H1 (cell line): ENCODE results near the gene POMT2. TPM values are rescaled to one million over a fixed set of nuclear protein-coding genes. Genes with fewer than 3 reads are reported as not detected.

Experiments
- CTCF ChIA-PET: fragments of 300-600 bp; sonication (Branson Sonifier 250); formaldehyde crosslinking; loops from one replicate; lab custom pipeline; 2021; ENCODE audit not compliant: partially characterized antibody; lab: Charles Lee
- POLR2A ChIA-PET: fragments of 300-600 bp; sonication (Branson Sonifier 250); formaldehyde crosslinking; loops from one replicate; lab custom pipeline; 2021; ENCODE audit warnings: inconsistent platforms; ENCODE audit not compliant: partially characterized antibody; lab: Charles Lee
- DNase-seq, 2 experiments: peaks; one replicate each; pipeline versions ENCODE4 v3.0.0 to v3.0.0-alpha.2; 2010 to 2022; ENCODE audit warnings: low spot score in 2 of 2, low read depth in 1 of 2, mixed read lengths in 1 of 2
- FAIRE-seq: peaks from 2 replicates; lab custom pipeline; 2011; peaks lifted over from hg19 to GRCh38; lab: Jason Lieb, UNC
- H2AFZ ChIP-seq: 2 replicates; pipeline ENCODE4 v1.8.1; 2012; ENCODE audit warnings: low read length, inconsistent platforms
- H2AK5ac ChIP-seq: 2 replicates; pipeline ENCODE4 v1.6.1; 2013; ENCODE audit warnings: low read depth, low read length
- H2BK120ac ChIP-seq: replicated peaks from 2 replicates; pipeline ENCODE3; 2013; ENCODE audit warnings: low read depth, low read length, inconsistent platforms
- H2BK12ac ChIP-seq: 2 replicates; pipeline ENCODE4 v1.6.1; 2013; ENCODE audit warnings: low read depth, low read length
- H2BK15ac ChIP-seq: 2 replicates; pipeline ENCODE4 v1.6.1; 2013; ENCODE audit warnings: low read length
- H2BK20ac ChIP-seq: 2 replicates; pipeline ENCODE4 v1.6.1; 2013; ENCODE audit warnings: low read length
- H2BK5ac ChIP-seq: 2 replicates; pipeline ENCODE4 v1.6.1; 2013; ENCODE audit warnings: low read depth, low read length
- H3K14ac ChIP-seq: 2 replicates; pipeline ENCODE4 v1.6.1; 2013; ENCODE audit warnings: inconsistent platforms; ENCODE audit not compliant: insufficient read length
- H3K18ac ChIP-seq: 2 replicates; pipeline ENCODE4 v1.6.1; 2013; ENCODE audit warnings: low read length; ENCODE audit errors: extremely low read depth
- H3K23ac ChIP-seq: 2 replicates; pipeline ENCODE4 v1.6.1; 2013; ENCODE audit warnings: inconsistent platforms; ENCODE audit not compliant: insufficient read length
- H3K23me2 ChIP-seq: 2 replicates; pipeline ENCODE4 v1.6.1; 2013; ENCODE audit warnings: low read depth, low read length
- H3K27ac ChIP-seq: 2 replicates; pipeline ENCODE4 v1.6.1; 2011; ENCODE audit warnings: low read depth, low read length, inconsistent platforms
- H3K27me3 ChIP-seq, 4 experiments: replicated peaks in 1 of 4; 1 replicate in 1 of 4; 2 replicates in 3 of 4; pipeline versions ENCODE4 v1.6.1 to v1.8.1; 2011 to 2013; ENCODE audit warnings: low read length in 3 of 4, mild to moderate bottlenecking in 3 of 4, inconsistent platforms in 2 of 4, mixed read lengths in 2 of 4, moderate library complexity in 1 of 4; ENCODE audit not compliant: control insufficient read depth in 3 of 4, insufficient read depth in 3 of 4; ENCODE audit errors: extremely low read depth in 1 of 4
- H3K36me3 ChIP-seq, 4 experiments: 2 replicates each; pipeline versions ENCODE4 v1.6.1 to v1.8.1; 2011 to 2013; ENCODE audit warnings: mild to moderate bottlenecking in 4 of 4, low read length in 3 of 4, moderate library complexity in 2 of 4, control low read depth in 1 of 4, inconsistent platforms in 1 of 4; ENCODE audit not compliant: insufficient read depth in 4 of 4, control insufficient read depth in 2 of 4
- H3K4ac ChIP-seq: replicated peaks from 2 replicates; pipeline ENCODE3; 2013; ENCODE audit warnings: low read length, low read depth, mixed read lengths, inconsistent platforms; ENCODE audit not compliant: insufficient read length
- H3K4me1 ChIP-seq, 4 experiments: replicated peaks in 1 of 4; 1 replicate in 1 of 4; 2 replicates in 3 of 4; pipeline versions ENCODE4 v1.6.1 to v1.8.1; 2011 to 2013; ENCODE audit warnings: low read length in 3 of 4, inconsistent platforms in 2 of 4, mixed read lengths in 1 of 4; ENCODE audit not compliant: insufficient read depth in 4 of 4, control insufficient read depth in 3 of 4
- H3K4me2 ChIP-seq, 2 experiments: 2 replicates each; pipeline versions ENCODE4 v1.6.1 to v1.8.1; 2011 to 2013; ENCODE audit warnings: low read depth in 2 of 2, low read length in 2 of 2, control low read depth in 1 of 2, inconsistent platforms in 1 of 2, mild to moderate bottlenecking in 1 of 2; ENCODE audit not compliant: insufficient read depth in 1 of 2
- H3K4me3 ChIP-seq, 4 experiments: fragments of 200-600, 300-600 bp in 1 of 4; sonication (generic), shearing (Covaris generic), sonication (Bioruptor Twin) in 1 of 4; 2 replicates each; pipeline versions ENCODE4 v1.5.1 to v1.8.1; 2011 to 2016; ENCODE audit warnings: low read length in 4 of 4, low read depth in 3 of 4, control low read depth in 2 of 4, inconsistent platforms in 2 of 4, mild to moderate bottlenecking in 2 of 4, mixed read lengths in 1 of 4, moderate library complexity in 1 of 4; ENCODE audit not compliant: insufficient read depth in 2 of 4; ENCODE audit errors: extremely low read depth in 1 of 4
- H3K56ac ChIP-seq: replicated peaks from 2 replicates; pipeline ENCODE3; 2013; ENCODE audit warnings: low read depth, mild to moderate bottlenecking, mixed read lengths, low read length, inconsistent platforms; ENCODE audit not compliant: insufficient read length
- H3K79me1 ChIP-seq: 2 replicates; pipeline ENCODE4 v1.6.1; 2013; ENCODE audit warnings: low read depth, low read length, control low read depth
- H3K79me2 ChIP-seq, 2 experiments: 2 replicates each; pipeline versions ENCODE4 v1.6.1 to v1.8.1; 2012 to 2013; ENCODE audit warnings: low read length in 2 of 2, mild to moderate bottlenecking in 2 of 2, inconsistent platforms in 1 of 2; ENCODE audit not compliant: insufficient read depth in 2 of 2, control insufficient read depth in 1 of 2
- H3K9ac ChIP-seq, 4 experiments: replicated peaks in 1 of 4; 1 replicate in 1 of 4; 2 replicates in 3 of 4; pipeline versions ENCODE4 v1.6.1 to v1.8.1; 2011 to 2013; ENCODE audit warnings: low read depth in 3 of 4, low read length in 3 of 4, control low read depth in 2 of 4, mild to moderate bottlenecking in 2 of 4, moderate library complexity in 2 of 4, inconsistent platforms in 1 of 4; ENCODE audit errors: extremely low read depth in 1 of 4
- H3K9me3 ChIP-seq, 2 experiments: 2 replicates each; pipeline versions ENCODE4 v1.6.1 to v1.8.1; 2012 to 2013; ENCODE audit warnings: mild to moderate bottlenecking in 2 of 2, moderate library complexity in 2 of 2, control low read depth in 1 of 2, inconsistent platforms in 1 of 2, low read depth in 1 of 2, low read length in 1 of 2, mixed read lengths in 1 of 2; ENCODE audit not compliant: insufficient read depth in 2 of 2
- H4K20me1 ChIP-seq, 2 experiments: replicated peaks in 1 of 2; 2 replicates each; pipeline versions ENCODE3 to v1.8.1; 2011 to 2013; ENCODE audit warnings: inconsistent platforms in 2 of 2, low read length in 2 of 2, mild to moderate bottlenecking in 1 of 2; ENCODE audit not compliant: insufficient read depth in 2 of 2, control insufficient read depth in 1 of 2
- H4K5ac ChIP-seq: 2 replicates; pipeline ENCODE4 v1.6.1; 2013; ENCODE audit warnings: low read length, low read depth, mixed read lengths, inconsistent platforms; ENCODE audit not compliant: insufficient read length
- H4K8ac ChIP-seq: 2 replicates; pipeline ENCODE4 v1.8.0; 2013; ENCODE audit warnings: mild to moderate bottlenecking, moderate library complexity, low read length, inconsistent platforms; ENCODE audit not compliant: insufficient read depth; ENCODE audit errors: extremely low read depth
- H4K91ac ChIP-seq: replicated peaks from 2 replicates; pipeline ENCODE3; 2013; ENCODE audit warnings: low read length, mixed read lengths, inconsistent platforms; ENCODE audit not compliant: insufficient read length
- CTCF ChIP-seq, 3 experiments: IDR thresholded peaks; 1 replicate in 2 of 3; 2 replicates in 1 of 3; pipeline versions ENCODE4 v1.5.1 to v1.6.1; 2011; ENCODE audit warnings: low read length in 3 of 3, mild to moderate bottlenecking in 3 of 3, inconsistent platforms in 2 of 3, low read depth in 1 of 3, moderate library complexity in 1 of 3; ENCODE audit not compliant: insufficient read depth in 1 of 3; ENCODE audit errors: control extremely low read depth in 1 of 3
- EGR1 ChIP-seq: IDR thresholded peaks from 2 replicates; pipeline ENCODE4 v1.6.1; 2011; ENCODE audit warnings: low read depth, low read length, borderline replicate concordance
- FOSL1 ChIP-seq: IDR thresholded peaks from 2 replicates; pipeline ENCODE4 v1.6.1; 2011; ENCODE audit warnings: mild to moderate bottlenecking, low read depth, low read length, moderate library complexity; ENCODE audit not compliant: insufficient read depth
- RAD21 ChIP-seq, 2 experiments: IDR thresholded peaks in 1 of 2; conservative IDR thresholded peaks in 1 of 2; 2 replicates each; pipeline ENCODE4 v1.6.1; 2011; ENCODE audit warnings: low read depth in 2 of 2, low read length in 2 of 2, improper control_type of control experiment in 1 of 2, inconsistent platforms in 1 of 2, mild to moderate bottlenecking in 1 of 2, moderate library complexity in 1 of 2
- WGBS, 2 experiments: shearing (Covaris generic) in 1 of 2; methylation state at CpG; one replicate each; pipeline versions ENCODE4 v1.1.6 to v1.1.7; 2013 to 2015; ENCODE audit warnings: low lambda C conversion rate in 2 of 2, mixed read lengths in 2 of 2, inconsistent platforms in 1 of 2, low coverage in 1 of 2, missing lambda C conversion rate in 1 of 2; ENCODE audit not compliant: insufficient replicate concordance in 2 of 2, insufficient coverage in 1 of 2, insufficient read length in 1 of 2; ENCODE audit errors: extremely low coverage in 1 of 2, missing lambda C conversion rate in 1 of 2; 5-methylcytosine and 5-hydroxymethylcytosine counted together
- polyA plus RNA-seq, 7 experiments: library from polyadenylated mRNA; depleted of rRNA in 3 of 7; stranded (reverse) in 5 of 7; unstranded in 2 of 7; fragments of >200 nt in 5 of 7; fragments of 200-250 nt in 2 of 7; gene quantifications; 1 replicate in 5 of 7; 2 replicates in 1 of 7; 4 replicates in 1 of 7; pipeline versions ENCODE4 v1.2.1 to v1.2.3, GENCODE V29; 2011 to 2013; ENCODE audit warnings: missing spikeins in 2 of 7, mixed read lengths in 2 of 7
- total RNA-seq: library from RNA; stranded (reverse); fragmentation: NEBNext Ultra II Directional; extraction: Animal tissue kit (Norgen Biotek cat#: 25700); gene quantifications from 2 replicates; pipeline ENCODE4 v1.2.1, GENCODE V29; 2021

Gene POMT2
- total and polyA plus RNA-seq, 2 of the 8 experiments (the other 6 are each of a cell fraction or from before 2014, with no cell fraction given) = 20.8 to 44.9 TPM

- DNase-seq = no peak
- Histone ChIP-seq H3K27me3 (no peaks in the 10 kb centered on the region), H2BK120ac (no peak overlapping the region), H3K23me2 (no peaks in the 10 kb centered on the region), H3K4ac (no peak overlapping the region), H3K4me1 (no peaks in the 10 kb centered on the region; a peak in 1 of 7 replicates), H3K36me3 (no peaks in the 10 kb centered on the region; a peak in 4 of 8 replicates), H3K18ac (no peak overlapping the region), H3K4me3 (no peak overlapping the region), H3K14ac (no peak overlapping the region), H3K27ac (no peak overlapping the region), H3K9me3 (no peaks in the 10 kb centered on the region), H4K8ac (no peak overlapping the region), H3K79me1 (no peaks in the 10 kb centered on the region), H3K9ac (no peak overlapping the region), H3K4me2 (no peak overlapping the region), H2BK20ac (no peak overlapping the region), H2AFZ (no peak overlapping the region), H4K5ac (no peak overlapping the region), H2AK5ac (no peak overlapping the region), H2BK12ac (no peak overlapping the region), H3K23ac (no peak overlapping the region), H2BK15ac (no peak overlapping the region), H4K91ac (no peak overlapping the region), H3K79me2 (no peaks in the 10 kb centered on the region), H4K20me1 (peaks cover 0 to 2% of the 10 kb centered on the region in 2 experiments), H3K56ac (no peak overlapping the region), H2BK5ac (no peak overlapping the region)
- FAIRE-seq = peak; percentile 58
- no peak for TF ChIP-seq FOSL1
- TF ChIP-seq EGR1 = no peak
- peak in 2 of 3 experiments; percentile 50 to 64; a peak in 3 of 4 replicates for TF ChIP-seq CTCF (IDR thresholded peaks at IDR 0.05; ENCODE audit: control extremely low read depth in 1 of 3, insufficient read depth in 1 of 3, low read depth in 1 of 3, low read length in 3 of 3)
- peak; percentile 48 to 62; a peak in 3 of 4 replicates for TF ChIP-seq RAD21 (IDR thresholded peaks at IDR 0.05 in 1 of 2, conservative IDR thresholded peaks at IDR 0.05 in 1 of 2; ENCODE audit: low read depth in 2 of 2, low read length in 2 of 2)
- CTCF ChIA-PET = interaction anchor here (0.6 to 3.1 kb wide), 37 partner anchors 8 to 1260 kb away, joined by 3 to 26 read pairs (median 5); partner anchors contain the start of gene IFT43
- POLR2A ChIA-PET = no interaction called here
- 81% methylated on average over 4 of the region's 4 CpGs; no CpG with 5 or more reads in 1 of the 2 experiments for WGBS, 2 experiments
Observed at GRCh38 chr14:77245820-77246219, 74.9 kb downstream of the POMT2 start.
